Measurements from ENCODE around the gene DENND5A.
A peak's percentile ranks its signal among the peaks of the same experiment; 100 is the strongest.
"Not testable (repeated sequence)": the region's sequence is repeated elsewhere in the genome, so short reads cannot be mapped to it uniquely, and the experiment has no call there.

DENND5A gene

DNA sequence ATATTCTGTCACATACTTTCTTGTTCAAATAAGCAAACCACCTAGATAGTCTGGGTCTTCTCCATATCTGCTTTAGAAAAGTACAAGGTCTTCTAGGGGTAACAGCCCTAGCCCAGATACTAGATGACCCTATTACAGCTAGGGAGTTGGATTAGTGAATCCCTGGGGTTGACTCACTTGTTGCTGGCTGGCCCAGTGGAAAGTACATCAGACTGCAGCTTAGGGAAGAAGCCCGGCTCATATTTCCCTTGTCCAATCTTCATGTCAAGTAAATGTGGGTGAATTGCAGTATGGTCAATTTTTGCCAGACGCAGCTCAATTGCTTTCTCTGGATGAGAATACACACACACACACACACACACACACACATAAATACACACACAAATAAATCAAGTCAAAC lies 94.7 kb downstream of the DENND5A start:
- Histone ChIP-seq H3K4me1 (peaks cover 0 to 24% (median 11%) of the 10 kb centered on the region in 10 experiments; a peak in 13 of 20 replicates), H4K20me1 (peaks cover 0 to 60% (median 2%) of the 10 kb centered on the region in 11 experiments; a peak in 10 of 22 replicates), H3K27me3 (no peaks in the 10 kb centered on the region), H3K4me2 (peak overlapping the region in 3 of 11 experiments; percentile 23 to 49 (median 45); a peak in 6 of 22 replicates), H3K36me3 (peaks cover 80 to 99% (median 87%) of the 10 kb centered on the region in 11 experiments), H3K9me3 (replicated peaks in 1 of 11) (peaks cover 0 to 16% (median 11%) of the 10 kb centered on the region in 11 experiments; a peak in 15 of 22 replicates), H3K27ac (peak overlapping the region in 1 of 11 experiments; percentile 59; a peak in 2 of 22 replicates), H3K4me3 (no peak overlapping the region), H3K9ac (peak overlapping the region in 1 of 11 experiments; percentile 43; a peak in 1 of 22 replicates)
- no peak for TF ChIP-seq Cebpa-rat (IDR thresholded peaks at IDR 0.05)

DNA sequence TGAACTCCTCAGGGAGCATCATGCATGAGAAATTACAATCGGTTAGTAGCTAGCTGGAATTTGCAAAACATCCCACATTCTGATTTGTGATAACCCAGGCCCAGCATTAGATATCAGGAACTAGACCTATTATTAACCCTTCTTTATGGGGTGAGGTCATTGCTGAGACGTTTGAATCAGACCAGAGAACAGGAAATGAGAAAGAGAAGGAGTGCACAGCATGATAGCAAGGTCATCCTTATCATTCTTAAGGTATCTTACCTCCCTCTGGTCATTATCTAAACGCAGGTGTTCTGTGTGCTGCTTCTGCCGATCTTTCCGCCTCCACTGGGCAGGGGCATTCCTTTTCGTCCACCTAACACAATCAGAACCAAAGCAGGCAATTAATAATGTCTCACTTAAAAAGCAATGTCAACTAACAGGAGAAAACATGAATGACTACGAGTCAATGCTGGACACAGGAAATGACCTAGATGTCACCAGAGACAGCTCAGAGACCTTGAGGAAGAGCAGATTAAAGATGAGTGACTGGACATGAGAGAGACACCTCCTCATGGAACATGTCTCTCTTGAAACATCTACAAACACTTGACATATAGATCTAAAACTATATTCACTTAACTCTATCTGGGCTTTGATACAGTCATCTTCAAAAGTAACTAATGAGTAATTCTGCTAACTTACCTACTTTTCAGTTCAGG lies 95.4 kb downstream of the DENND5A start:
- no peak overlapping the region for H3K4me3 ChIP-seq
- peak overlapping the region in 4 of 11 experiments; percentile 23 to 49 (median 35); a peak in 7 of 22 replicates for H3K4me2 ChIP-seq
- H3K9me3 ChIP-seq (replicated peaks in 1 of 11) = peaks cover 0 to 16% (median 11%) of the 10 kb centered on the region in 11 experiments; a peak in 15 of 22 replicates
- peaks cover 86 to 100% (median 91%) of the 10 kb centered on the region in 11 experiments for H3K36me3 ChIP-seq
- H4K20me1 ChIP-seq = peaks cover 0 to 53% (median 2%) of the 10 kb centered on the region in 11 experiments; a peak in 10 of 22 replicates
- H3K9ac ChIP-seq = 0 out of 22 replicates have a peak overlapping the region, but pooled peaks of 3 of the 11 experiments have one; percentile 1 to 43 (median 35)
- peaks cover 0 to 24% (median 11%) of the 10 kb centered on the region in 10 experiments; a peak in 13 of 20 replicates for H3K4me1 ChIP-seq
- no peak for TF ChIP-seq Cebpa-rat (IDR thresholded peaks at IDR 0.05)
- H3K27me3 ChIP-seq = no peaks in the 10 kb centered on the region
- H3K27ac ChIP-seq = peak overlapping the region in 3 of 11 experiments; percentile 14 to 59 (median 20); a peak in 4 of 22 replicates

DNA sequence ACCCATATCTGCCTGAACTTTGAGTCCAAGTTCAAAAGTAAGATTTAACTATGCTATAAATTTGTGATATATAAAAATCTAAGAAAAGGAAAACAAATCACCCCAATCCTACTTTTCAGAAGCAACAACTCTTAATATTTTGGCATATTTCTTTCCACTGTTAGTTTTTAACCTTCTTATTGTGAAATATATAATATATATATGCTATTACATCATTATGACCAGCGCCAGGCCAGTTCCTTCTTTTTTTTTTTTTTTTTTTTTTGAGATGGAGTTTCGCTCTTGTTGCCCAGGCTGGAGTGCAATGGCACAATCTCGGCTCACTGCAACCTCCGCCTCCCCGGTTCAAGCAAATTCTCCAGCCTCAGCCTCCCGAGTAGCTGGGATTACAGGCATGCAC lies 103.2 kb downstream of the DENND5A start:
- not testable (repeated sequence) for H3K27me3 ChIP-seq; H3K9me3 ChIP-seq (replicated peaks in 1 of 11); H3K4me3 ChIP-seq; H3K27ac ChIP-seq; H3K9ac ChIP-seq
- Histone ChIP-seq H3K4me2 (peak overlapping the region in 1 of 11 experiments; percentile 23; a peak in 1 of 22 replicates), H3K4me1 (peaks cover 0 to 58% (median 17%) of the 10 kb centered on the region in 10 experiments; a peak in 13 of 20 replicates), H4K20me1 (peaks cover 0 to 16% (median 0%) of the 10 kb centered on the region in 11 experiments; a peak in 2 of 22 replicates), H3K36me3 (peaks cover 71 to 100% (median 86%) of the 10 kb centered on the region in 11 experiments)

DNA sequence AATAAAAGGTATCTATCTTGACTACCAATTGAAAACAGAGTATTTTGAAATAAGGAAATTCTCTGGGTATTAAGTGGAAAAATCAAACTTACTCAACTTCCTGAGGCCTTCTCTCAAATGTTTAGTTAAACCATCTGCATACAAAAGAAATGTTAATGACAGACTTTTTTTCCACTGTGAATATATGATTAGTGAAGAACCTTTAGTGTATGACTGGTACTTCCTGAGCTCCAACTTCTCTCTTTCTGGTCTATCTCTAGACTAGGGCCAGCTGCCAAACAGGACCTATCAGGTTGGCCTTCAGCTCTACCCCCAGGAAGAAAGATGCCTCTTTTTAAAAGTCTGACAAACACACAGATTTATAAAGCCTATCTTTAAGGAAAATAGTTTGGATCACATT lies 105.0 kb downstream of the DENND5A start:
- peak overlapping the region in 4 of 11 experiments; percentile 3 to 73 (median 50); a peak in 6 of 22 replicates for H3K4me2 ChIP-seq
- no peaks in the 10 kb centered on the region for H3K27me3 ChIP-seq
- H3K4me1 ChIP-seq = peaks cover 0 to 58% (median 17%) of the 10 kb centered on the region in 10 experiments; a peak in 13 of 20 replicates
- no peaks in the 10 kb centered on the region for H3K9me3 ChIP-seq (replicated peaks in 1 of 11)
- peak overlapping the region in 1 of 11 experiments; percentile 7; a peak in 1 of 22 replicates for H3K9ac ChIP-seq
- peaks cover 78 to 99% (median 86%) of the 10 kb centered on the region in 11 experiments for H3K36me3 ChIP-seq
- H3K27ac ChIP-seq = peak overlapping the region in 5 of 11 experiments; percentile 6 to 54 (median 32); a peak in 7 of 22 replicates
- TF ChIP-seq Cebpa-rat (IDR thresholded peaks at IDR 0.05) = no peak
- no peak overlapping the region for H3K4me3 ChIP-seq
- H4K20me1 ChIP-seq = peaks cover 0 to 11% (median 0%) of the 10 kb centered on the region in 11 experiments; a peak in 2 of 22 replicates

DNA sequence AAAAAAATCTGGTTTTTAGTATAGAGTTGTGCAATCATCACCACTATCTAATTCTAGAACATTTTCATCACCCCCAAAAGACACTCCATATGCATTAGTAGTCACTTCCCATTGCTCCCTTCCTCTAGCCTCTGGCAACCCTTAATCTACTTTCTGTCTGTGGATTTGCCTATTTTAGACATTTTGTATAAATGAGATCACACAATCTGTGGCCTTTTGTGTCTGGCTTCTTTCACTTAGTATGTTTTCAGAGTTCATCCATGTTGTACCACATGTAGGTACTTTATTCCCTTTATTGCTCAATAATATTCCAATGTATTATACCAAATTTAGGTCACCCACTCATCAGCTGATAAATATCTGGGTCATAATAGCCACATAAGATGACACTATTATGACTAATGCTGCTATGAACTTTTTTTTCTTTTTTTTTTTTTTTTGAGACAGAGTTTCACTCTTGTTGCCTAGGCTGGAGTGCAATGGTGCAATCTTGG lies 106.2 kb downstream of the DENND5A start:
- H3K4me1 ChIP-seq = peaks cover 0 to 58% (median 17%) of the 10 kb centered on the region in 10 experiments; a peak in 13 of 20 replicates
- H3K27me3 ChIP-seq = no peaks in the 10 kb centered on the region
- H3K4me2 ChIP-seq = peak overlapping the region in 5 of 11 experiments; percentile 9 to 73 (median 49); a peak in 8 of 22 replicates
- no peaks in the 10 kb centered on the region for H3K9me3 ChIP-seq (replicated peaks in 1 of 11)
- no peak overlapping the region for H3K9ac ChIP-seq
- peak overlapping the region in 3 of 11 experiments; percentile 8 to 54 (median 46); a peak in 3 of 22 replicates for H3K27ac ChIP-seq
- H3K36me3 ChIP-seq = peaks cover 77 to 98% (median 82%) of the 10 kb centered on the region in 11 experiments
- TF ChIP-seq Cebpa-rat (IDR thresholded peaks at IDR 0.05) = peak in 2 of 11 experiments; percentile 14 to 19; a peak in 2 of 22 replicates
- H4K20me1 ChIP-seq = peaks cover 0 to 11% (median 0%) of the 10 kb centered on the region in 11 experiments; a peak in 2 of 22 replicates
- no peak overlapping the region for H3K4me3 ChIP-seq

DNA sequence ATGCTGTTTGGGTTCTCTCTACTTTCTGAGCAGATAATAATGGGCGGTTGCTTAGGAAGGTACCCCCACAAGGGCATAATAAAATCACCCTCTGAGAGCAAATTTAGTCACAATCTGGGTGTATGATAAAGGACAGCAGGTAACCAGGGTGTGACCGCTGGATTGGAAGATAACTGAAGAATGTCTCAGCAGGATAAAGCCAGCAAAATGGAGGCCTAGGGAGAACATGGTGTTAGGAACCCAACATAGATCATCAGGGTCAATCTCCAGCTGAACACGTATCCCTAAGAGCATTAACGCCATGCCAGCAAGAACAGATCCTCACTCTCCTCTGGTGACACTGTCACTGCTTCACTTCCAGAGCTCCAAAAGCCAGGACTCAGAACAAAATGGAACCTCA lies 109.2 kb downstream of the DENND5A start:
- no peak overlapping the region for H3K27ac ChIP-seq
- TF ChIP-seq Cebpa-rat (IDR thresholded peaks at IDR 0.05) = no peak
- H3K36me3 ChIP-seq = peaks cover 85 to 98% (median 90%) of the 10 kb centered on the region in 11 experiments
- no peak overlapping the region for H3K4me3 ChIP-seq
- peaks cover 0 to 31% (median 16%) of the 10 kb centered on the region in 10 experiments; a peak in 13 of 20 replicates for H3K4me1 ChIP-seq
- H3K9me3 ChIP-seq (replicated peaks in 1 of 11) = no peaks in the 10 kb centered on the region
- H4K20me1 ChIP-seq = peaks cover 0 to 11% (median 0%) of the 10 kb centered on the region in 11 experiments; a peak in 2 of 22 replicates
- H3K27me3 ChIP-seq = no peaks in the 10 kb centered on the region
- H3K4me2 ChIP-seq = no peak overlapping the region
- H3K9ac ChIP-seq = no peak overlapping the region

DNA sequence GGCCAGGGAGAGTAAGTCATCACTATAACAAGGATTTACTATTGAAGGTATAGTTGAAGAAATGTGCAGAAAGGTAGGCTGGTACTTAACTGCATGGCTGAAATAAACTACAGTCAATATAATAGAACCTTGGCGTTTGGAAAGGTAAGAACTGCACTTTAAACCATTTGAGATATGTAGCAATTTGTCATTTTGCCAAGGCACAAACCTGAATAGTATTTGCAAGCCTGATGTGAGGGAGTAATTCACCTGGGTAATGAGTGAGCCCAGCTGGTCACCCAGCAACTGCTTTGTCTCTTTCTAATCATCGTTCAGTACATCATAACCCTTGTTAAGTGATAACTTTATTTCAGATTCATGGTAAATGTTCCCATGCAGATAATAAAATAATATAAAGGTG lies 111.5 kb downstream of the DENND5A start:
- Histone ChIP-seq H3K36me3 (peaks cover 87 to 98% (median 94%) of the 10 kb centered on the region in 11 experiments), H3K4me1 (peaks cover 0 to 8% (median 0%) of the 10 kb centered on the region in 10 experiments; a peak in 7 of 20 replicates), H3K27ac (no peak overlapping the region), H4K20me1 (peaks cover 0 to 20% (median 0%) of the 10 kb centered on the region in 11 experiments; a peak in 3 of 22 replicates), H3K9me3 (replicated peaks in 1 of 11) (no peaks in the 10 kb centered on the region), H3K4me3 (no peak overlapping the region), H3K27me3 (no peaks in the 10 kb centered on the region), H3K9ac (no peak overlapping the region), H3K4me2 (no peak overlapping the region)
- no peak for TF ChIP-seq Cebpa-rat (IDR thresholded peaks at IDR 0.05)

DNA sequence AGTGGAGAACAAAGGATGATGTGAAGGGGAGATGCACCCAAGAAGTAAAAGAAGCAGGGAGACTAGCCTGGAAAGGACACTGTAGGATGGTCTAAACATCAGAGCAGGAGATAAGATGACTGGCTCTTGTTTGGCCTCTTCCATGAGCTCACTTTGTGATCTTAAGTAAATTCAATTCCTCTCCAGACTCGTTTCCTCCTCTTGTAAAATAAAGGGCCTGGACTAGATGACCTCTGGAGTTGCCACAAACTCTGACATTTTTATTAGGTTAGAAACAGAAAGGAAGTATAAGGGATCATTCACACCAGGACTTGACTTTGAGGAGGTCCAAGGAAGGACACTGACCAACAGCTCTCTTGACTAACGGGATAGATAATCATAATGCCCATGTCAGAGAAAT lies 113.5 kb downstream of the DENND5A start:
- H3K4me3 ChIP-seq = no peak overlapping the region
- TF ChIP-seq Cebpa-rat (IDR thresholded peaks at IDR 0.05) = no peak
- no peak overlapping the region for H3K9ac ChIP-seq
- H3K4me2 ChIP-seq = no peak overlapping the region
- no peaks in the 10 kb centered on the region for H3K27me3 ChIP-seq
- no peaks in the 10 kb centered on the region for H3K9me3 ChIP-seq (replicated peaks in 1 of 11)
- H3K27ac ChIP-seq = no peak overlapping the region
- peaks cover 0 to 32% (median 0%) of the 10 kb centered on the region in 11 experiments; a peak in 3 of 22 replicates for H4K20me1 ChIP-seq
- peaks cover 89 to 99% (median 97%) of the 10 kb centered on the region in 11 experiments for H3K36me3 ChIP-seq
- H3K4me1 ChIP-seq = 0 out of 20 replicates have a peak, but pooled peaks cover 0 to 3% (median 0%) of the 10 kb centered on the region in 10 experiments
